SK-N-SH treated with all-trans-retinoic acid at 6 μM for 48 hours (cell line): ENCODE data around the gene MINPP1.

ENCODE experiments used
- ARNTL ChIP-seq: fragments of 450-650 bp; formaldehyde crosslinking; IDR thresholded peaks from 2 replicates; pipeline ENCODE4 v1.5.0; 2020; ENCODE audit warnings: low read depth, mild to moderate bottlenecking, moderate library complexity, borderline replicate concordance
- CSDC2 ChIP-seq: fragments of 250-450 bp; sonication (Bioruptor Pico); IDR thresholded peaks from 2 replicates; pipeline ENCODE4 v1.5.0; 2020; ENCODE audit warnings: mild to moderate bottlenecking, moderate library complexity
- CSRNP3 ChIP-seq: fragments of 250-450 bp; sonication (Bioruptor Pico); IDR thresholded peaks from 2 replicates; pipeline ENCODE4 v1.5.1; 2021; ENCODE audit warnings: mild to moderate bottlenecking, moderate library complexity
- GLIS3 ChIP-seq: fragments of 250-450 bp; sonication (Bioruptor Pico); IDR thresholded peaks from 2 replicates; pipeline ENCODE4 v1.5.0; 2020; ENCODE audit warnings: mild to moderate bottlenecking, moderate library complexity
- ISL1 ChIP-seq: fragments of 250-450 bp; sonication (Bioruptor Pico); IDR thresholded peaks from 2 replicates; pipeline ENCODE4 v2.1.2; 2022; ENCODE audit warnings: mild to moderate bottlenecking, moderate library complexity
- OSR1 ChIP-seq: fragments of 250-450 bp; sonication (Bioruptor Pico); IDR thresholded peaks from 2 replicates; pipeline ENCODE4 v1.8.0; 2022; ENCODE audit warnings: moderate library complexity, mild to moderate bottlenecking, inconsistent platforms
- PATZ1 ChIP-seq: fragments of 250-450 bp; sonication (Bioruptor Pico); IDR thresholded peaks from 2 replicates; pipeline ENCODE4 v1.8.0; 2020; ENCODE audit warnings: mild to moderate bottlenecking, moderate library complexity, borderline replicate concordance
- PPARA ChIP-seq: fragments of 250-450 bp; sonication (Bioruptor Pico); IDR thresholded peaks from 2 replicates; pipeline ENCODE4 v1.5.0; 2020; ENCODE audit warnings: mild to moderate bottlenecking, borderline replicate concordance
- RARB ChIP-seq: fragments of 250-450 bp; sonication (Bioruptor Pico); IDR thresholded peaks from 2 replicates; pipeline ENCODE4 v1.8.0; 2021; ENCODE audit warnings: mild to moderate bottlenecking, moderate library complexity
- SNAI2 ChIP-seq: fragments of 250-450 bp; sonication (Bioruptor Pico); IDR thresholded peaks from 2 replicates; pipeline ENCODE4 v1.5.0; 2020; ENCODE audit warnings: mild to moderate bottlenecking, moderate library complexity
- ZFP3 ChIP-seq: fragments of 250-450 bp; sonication (Bioruptor Pico); IDR thresholded peaks from 2 replicates; pipeline ENCODE4 v1.5.0; 2020; ENCODE audit warnings: mild to moderate bottlenecking, moderate library complexity
- TF ChIP-seq, protein P1 (sequence below): fragments of 250-450 bp; sonication (Bioruptor Pico); IDR thresholded peaks from 2 replicates; pipeline ENCODE4 v1.5.1; 2020; ENCODE audit warnings: low read depth, mild to moderate bottlenecking, moderate library complexity

GRCh38 chr10:87578842-87579401 is 74.2 kb downstream of the MINPP1 start:
- TF ChIP-seq PATZ1 (CRISPR knock-in tag), result no peak
- TF ChIP-seq CSRNP3 (CRISPR knock-in tag), result no peak
- TF ChIP-seq CSDC2 (CRISPR knock-in tag), result no peak
- TF ChIP-seq, protein P1, sequence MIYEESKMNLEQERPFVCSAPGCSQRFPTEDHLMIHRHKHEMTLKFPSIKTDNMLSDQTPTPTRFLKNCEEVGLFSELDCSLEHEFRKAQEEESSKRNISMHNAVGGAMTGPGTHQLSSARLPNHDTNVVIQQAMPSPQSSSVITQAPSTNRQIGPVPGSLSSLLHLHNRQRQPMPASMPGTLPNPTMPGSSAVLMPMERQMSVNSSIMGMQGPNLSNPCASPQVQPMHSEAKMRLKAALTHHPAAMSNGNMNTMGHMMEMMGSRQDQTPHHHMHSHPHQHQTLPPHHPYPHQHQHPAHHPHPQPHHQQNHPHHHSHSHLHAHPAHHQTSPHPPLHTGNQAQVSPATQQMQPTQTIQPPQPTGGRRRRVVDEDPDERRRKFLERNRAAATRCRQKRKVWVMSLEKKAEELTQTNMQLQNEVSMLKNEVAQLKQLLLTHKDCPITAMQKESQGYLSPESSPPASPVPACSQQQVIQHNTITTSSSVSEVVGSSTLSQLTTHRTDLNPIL (CRISPR knock-in tag), result no peak
- no peak for TF ChIP-seq ZFP3 (CRISPR knock-in tag)
- TF ChIP-seq GLIS3 (CRISPR knock-in tag), result no peak
- TF ChIP-seq RARB (CRISPR knock-in tag), result no peak
- no peak for TF ChIP-seq SNAI2 (CRISPR knock-in tag)
- TF ChIP-seq ARNTL (CRISPR knock-in tag), result no peak
- TF ChIP-seq ISL1, result no peak
- no peak for TF ChIP-seq PPARA
- no peak for TF ChIP-seq OSR1 (CRISPR knock-in tag)
